T-helper 9 cell (primary cell): ENCODE results near the gene RTN1.
"Not testable (repeated sequence)": the region's sequence is repeated elsewhere in the genome, so short reads cannot be mapped to it uniquely, and the experiment has no call there.

Experiments used
- DNase-seq: peaks from one replicate; pipeline ENCODE4 v3.0.0-alpha.2; 2020

RTN1 gene

GRCh38 chr14:59698793-59699192 is 171.8 kb downstream of the RTN1 start:
- no peak for DNase-seq

GRCh38 chr14:59695198-59695597 is 175.4 kb downstream of the RTN1 start:
- no peak for DNase-seq

GRCh38 chr14:59691266-59691665 is 179.3 kb downstream of the RTN1 start:
- no peak for DNase-seq

GRCh38 chr14:59690426-59690825 is 180.2 kb downstream of the RTN1 start:
- DNase-seq, result no peak

DNA sequence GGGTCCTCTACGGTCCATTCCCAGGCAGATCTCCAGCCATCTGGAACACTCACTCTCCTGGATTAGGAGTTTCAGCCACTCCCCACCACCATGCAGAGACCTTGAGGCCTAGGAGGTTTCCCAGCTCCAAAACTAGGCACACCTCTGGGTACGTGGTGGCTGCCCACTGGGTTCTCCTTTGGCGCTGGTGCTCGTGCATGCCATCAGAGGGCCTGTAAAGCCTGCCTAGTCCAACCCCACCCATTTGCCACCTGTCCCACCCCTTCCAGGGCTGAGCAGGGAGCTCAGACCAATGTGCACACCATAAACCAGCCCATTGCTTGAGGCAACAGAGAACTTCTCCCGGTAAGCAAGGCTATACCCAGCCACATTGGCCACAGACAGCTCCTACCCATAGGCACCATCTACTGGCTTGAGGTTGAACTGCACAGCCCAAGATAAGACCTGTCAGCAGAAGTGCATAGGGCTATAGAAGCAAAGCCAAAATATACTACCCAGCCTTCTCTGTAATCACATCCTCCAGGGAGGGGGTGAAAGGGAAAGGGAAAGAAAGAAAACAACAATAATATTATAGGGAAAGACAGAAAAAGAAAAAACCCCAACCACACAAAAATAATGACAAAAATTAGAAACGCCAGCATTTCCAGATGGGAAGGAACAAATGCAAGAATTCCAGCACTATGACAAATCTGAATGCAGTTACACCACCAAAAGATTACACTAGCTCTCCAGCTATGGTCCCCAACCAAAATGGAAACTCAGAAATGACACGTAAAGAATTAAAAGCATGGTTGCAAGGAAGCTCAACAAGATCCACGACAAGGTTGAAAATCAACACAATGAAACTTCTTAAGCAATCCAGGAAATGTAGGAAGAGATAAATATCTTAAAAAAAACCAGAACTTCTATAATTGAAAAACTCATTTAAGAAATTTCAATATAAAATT is 182.1 kb downstream of the RTN1 start:
- no peak for DNase-seq

- DNase-seq, result no peak
Observed at GRCh38 chr14:59687663-59688062, 182.9 kb downstream of the RTN1 start.

DNA sequence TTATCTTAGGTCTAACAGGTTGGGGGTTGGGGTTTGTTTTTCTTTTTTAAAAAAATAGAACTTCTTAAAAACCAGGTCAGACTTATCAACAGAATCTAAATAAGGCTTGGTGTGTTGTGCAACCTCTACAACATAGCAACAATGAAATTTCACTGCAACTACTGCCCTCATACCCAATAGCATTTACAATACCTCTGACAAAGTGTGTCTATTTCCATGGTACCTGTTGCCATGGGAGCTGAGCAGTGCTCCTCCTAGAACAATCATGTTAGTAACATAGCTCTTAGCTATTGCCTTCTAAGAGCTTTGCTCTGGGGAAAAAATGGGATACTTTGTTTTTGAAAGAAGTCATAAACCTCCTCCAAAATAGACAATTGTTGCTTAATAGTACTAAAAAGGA is 190.7 kb downstream of the RTN1 start:
- DNase-seq, result no peak

DNA sequence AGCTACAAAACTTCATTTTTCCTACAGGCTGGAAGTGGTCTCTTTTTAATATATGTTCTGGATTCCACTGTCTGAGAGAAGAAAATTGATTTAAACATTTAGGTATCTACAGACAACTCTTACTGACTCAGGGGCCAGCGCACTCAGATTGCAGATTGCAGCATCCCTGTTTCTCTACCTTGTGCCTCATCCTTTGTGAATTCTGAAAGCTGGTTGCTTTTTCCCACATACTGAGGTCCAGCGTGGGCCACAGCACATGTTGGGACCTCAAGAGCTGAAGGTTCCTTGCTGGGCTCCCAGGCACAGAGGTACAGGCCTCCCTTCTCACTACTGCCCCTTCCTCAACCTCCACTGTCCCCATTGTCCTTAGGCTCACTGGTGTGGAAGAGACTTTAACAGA is 192.2 kb downstream of the RTN1 start:
- DNase-seq, result no peak

- no peak for DNase-seq
Observed at GRCh38 chr14:59677771-59678231, 192.8 kb downstream of the RTN1 start.

DNA sequence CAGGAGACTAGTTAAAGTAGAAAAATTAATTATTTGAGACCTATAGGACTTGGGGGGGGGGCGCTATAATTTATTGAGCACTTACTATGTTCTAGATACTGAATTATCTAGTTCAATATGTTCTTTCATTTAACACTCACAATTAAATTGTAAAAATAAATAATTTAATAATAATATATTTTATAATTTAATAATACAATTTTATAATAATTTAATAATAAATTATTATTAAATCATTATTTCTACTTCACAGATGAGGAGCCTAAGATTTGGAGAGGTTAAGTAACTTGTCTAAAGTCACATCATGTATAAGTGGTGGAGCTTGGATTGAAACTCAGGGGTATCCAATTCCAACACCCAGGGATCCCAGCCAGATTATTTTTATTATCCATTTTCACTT is 195.2 kb downstream of the RTN1 start:
- no peak for DNase-seq

DNA sequence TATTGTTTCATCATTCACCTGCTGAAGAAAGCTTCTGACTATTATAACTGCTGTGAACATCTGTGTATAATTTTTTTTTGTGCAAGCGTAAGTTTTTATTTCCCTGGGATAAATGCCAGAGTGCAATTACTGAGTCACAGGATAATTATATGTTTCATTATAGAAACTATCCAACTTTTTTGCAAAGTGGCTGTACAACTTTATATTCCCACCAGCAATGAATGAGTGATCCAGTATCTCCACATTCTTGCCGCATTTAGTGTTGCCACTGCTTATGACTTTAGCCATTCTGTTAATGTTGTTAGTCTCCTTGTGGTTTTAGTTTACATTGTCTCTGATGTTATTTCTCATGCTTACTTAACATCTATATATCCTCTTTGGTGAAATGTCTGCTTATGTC is 205.8 kb downstream of the RTN1 start:
- no peak for DNase-seq

GRCh38 chr14:59657769-59658168 is 212.8 kb downstream of the RTN1 start:
- no peak for DNase-seq

DNA sequence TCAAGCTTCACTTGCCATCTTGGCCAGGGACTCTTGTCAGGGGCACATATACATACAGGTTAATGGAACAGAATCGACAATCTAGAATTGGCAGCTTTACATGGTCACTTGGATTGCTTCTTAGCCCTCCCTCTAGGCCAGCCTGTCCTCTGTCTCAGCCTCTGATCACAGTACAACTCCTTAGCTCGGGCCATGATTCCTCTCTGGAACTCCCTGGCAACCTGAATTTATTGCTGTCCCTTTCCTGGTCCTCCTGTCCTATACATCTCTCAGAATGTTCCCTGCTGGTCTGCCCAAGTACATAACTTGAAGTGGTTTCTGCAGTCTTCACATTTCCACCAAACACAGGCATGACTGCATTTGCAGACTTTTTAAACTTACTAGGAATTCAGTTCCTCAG is 214.1 kb downstream of the RTN1 start:
- no peak for DNase-seq

DNA sequence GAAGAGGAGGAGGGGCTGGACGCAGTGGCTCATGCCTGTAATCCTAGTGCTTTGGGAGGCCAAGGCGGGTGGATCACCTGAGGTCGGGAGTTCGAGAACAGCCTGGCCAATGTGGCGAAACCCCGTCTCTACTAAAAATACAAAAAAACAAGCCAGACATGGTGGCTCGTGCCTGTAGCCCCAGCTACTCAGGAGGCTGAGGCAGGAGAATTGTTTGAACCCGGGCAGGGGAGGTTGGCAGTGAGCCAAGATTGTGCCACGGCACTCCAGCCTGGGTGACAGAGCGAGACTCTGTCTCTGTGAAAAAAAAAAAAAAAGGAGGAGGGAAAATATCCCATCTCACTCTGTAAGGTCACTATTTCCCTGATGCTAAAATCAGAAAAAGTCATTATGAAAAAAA is 216.4 kb downstream of the RTN1 start:
- not testable (repeated sequence) for DNase-seq

DNA sequence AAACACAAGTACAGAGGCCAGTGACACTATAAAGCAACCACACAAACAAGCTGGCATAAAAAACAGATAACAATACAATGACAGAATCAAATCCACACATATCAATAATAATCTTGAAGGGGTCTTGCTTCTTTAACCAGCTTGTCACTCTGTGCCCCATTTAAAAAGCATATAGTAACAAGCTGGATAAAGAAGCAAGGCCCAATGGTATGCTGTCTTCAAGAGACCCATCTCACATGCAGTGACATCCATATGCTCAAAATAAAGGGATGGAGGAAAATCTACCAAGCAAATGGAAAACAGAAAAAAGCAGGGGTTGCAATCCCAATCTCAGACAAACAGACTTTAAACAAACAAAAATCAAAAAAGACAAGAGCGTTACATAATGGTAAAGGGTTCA is 223.7 kb downstream of the RTN1 start:
- DNase-seq, result not testable (repeated sequence)

- DNase-seq, result no peak
Observed at GRCh38 chr14:59638885-59639284, 231.7 kb downstream of the RTN1 start.

- no peak for DNase-seq
Observed at GRCh38 chr14:59634617-59635016, 236.0 kb downstream of the RTN1 start.

DNA sequence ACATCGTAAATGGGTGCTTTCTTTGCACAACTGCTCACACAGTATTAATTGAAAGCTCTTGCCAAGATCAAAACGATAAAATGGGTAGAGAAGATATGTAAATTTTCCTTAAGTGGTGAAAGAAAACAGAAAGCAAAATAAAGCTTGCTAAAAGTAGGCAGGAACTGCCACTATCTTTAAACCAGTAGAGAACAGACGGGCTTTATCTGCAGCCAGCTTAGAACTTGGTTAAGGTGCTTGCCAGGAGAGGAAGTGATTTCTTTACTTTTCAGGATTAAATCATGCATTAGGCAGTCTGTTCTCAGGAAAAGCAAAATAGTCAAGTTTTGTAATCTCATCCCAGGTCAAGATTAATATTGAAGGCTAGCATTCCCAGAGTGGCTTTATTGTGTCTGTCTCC is 237.1 kb downstream of the RTN1 start:
- DNase-seq, result no peak

DNA sequence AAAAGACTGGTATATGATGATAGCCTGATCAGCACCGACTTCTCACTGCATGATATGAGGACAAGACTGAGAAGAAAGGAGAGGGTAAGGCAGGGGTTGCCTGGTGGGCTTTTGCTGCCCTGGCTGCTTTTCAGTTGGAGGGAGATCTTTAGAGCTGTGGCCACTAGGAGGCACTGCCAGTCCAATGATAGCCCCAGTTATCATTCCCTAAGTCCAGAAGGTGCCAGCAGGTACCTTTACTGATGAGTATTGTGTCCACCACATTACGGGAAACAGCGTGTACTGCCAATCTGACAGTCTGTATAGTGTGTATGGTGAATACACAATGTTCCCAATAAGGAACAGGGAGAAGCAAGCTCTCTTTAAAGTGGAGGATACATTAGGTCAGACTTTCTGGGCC is 238.2 kb downstream of the RTN1 start:
- no peak for DNase-seq

DNA sequence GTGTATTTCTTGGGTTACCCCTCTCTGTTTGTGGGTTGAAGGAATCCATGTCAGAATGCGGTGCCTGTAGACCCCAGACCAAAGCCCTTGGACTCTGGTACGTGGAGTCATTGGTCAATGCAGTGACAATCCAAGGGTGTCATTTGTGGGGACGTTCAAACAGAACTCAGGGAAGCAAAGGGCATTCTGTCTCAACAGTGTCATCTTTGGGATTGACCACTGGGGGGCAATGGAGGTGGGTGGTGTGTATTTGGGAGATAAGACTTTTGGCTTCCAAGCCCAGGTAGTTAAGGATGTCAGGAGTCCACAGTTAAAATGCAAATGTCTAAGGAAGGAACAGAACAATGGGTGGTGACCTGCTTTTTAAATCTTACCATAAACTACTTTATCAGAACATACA is 239.3 kb downstream of the RTN1 start:
- DNase-seq, result no peak

- no peak for DNase-seq
Observed at GRCh38 chr14:59630288-59630963, 240.2 kb downstream of the RTN1 start.

GRCh38 chr14:59629444-59630287 is 240.9 kb downstream of the RTN1 start:
- DNase-seq, result no peak

DNA sequence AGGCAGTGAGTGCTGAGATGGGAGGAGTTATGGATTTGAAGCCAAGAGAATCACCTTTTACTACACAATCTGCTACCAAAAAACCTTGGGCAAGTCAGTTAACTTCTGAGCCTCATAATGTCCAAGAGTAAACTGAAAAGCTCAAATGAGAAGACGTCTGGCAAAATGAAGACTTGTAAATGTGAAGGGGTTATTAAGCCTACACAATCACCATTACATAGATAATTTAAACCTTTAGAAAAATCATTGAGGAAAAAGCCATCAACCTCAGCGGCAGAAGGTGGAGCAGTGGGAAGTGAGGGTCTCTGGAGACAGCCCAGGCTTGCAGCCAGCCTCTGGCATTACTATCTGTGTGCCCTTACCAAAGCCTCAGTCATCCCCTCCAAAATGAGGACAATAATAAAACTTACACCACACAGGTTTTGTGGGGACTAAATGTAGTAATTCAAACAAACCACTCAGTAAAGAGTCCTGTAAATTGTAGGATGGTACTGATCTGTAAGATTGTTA is 243.5 kb downstream of the RTN1 start:
- no peak for DNase-seq
